HG03060 (cell line): ENCODE data around the gene HBG1.
"Not testable (repeated sequence)": the region's sequence is repeated elsewhere in the genome, so short reads cannot be mapped to it uniquely, and the experiment has no call there.

Experiments used
- ATAC-seq: cut with Tn5 transposase; IDR thresholded peaks from one replicate; pipeline ENCODE4 v1.9.1; 2021; ENCODE audit warnings: low read depth, moderate number of reproducible peaks; ENCODE audit not compliant: unreplicated experiment

HBG1 gene

GRCh38 chr11:5249807-5250396, at the start of gene HBG1:
Gene HBG1 (minus strand): TSS chr11:5249857. CDS start chr11:5249804, 53 bp downstream.
- not testable (repeated sequence) for ATAC-seq

GRCh38 chr11:5298451-5298850, 48.8 kb upstream of the HBG1 start:
- ATAC-seq: no peak

- no peak for ATAC-seq
Observed at GRCh38 chr11:5297721-5298323, 48.2 kb upstream of the HBG1 start.

DNA sequence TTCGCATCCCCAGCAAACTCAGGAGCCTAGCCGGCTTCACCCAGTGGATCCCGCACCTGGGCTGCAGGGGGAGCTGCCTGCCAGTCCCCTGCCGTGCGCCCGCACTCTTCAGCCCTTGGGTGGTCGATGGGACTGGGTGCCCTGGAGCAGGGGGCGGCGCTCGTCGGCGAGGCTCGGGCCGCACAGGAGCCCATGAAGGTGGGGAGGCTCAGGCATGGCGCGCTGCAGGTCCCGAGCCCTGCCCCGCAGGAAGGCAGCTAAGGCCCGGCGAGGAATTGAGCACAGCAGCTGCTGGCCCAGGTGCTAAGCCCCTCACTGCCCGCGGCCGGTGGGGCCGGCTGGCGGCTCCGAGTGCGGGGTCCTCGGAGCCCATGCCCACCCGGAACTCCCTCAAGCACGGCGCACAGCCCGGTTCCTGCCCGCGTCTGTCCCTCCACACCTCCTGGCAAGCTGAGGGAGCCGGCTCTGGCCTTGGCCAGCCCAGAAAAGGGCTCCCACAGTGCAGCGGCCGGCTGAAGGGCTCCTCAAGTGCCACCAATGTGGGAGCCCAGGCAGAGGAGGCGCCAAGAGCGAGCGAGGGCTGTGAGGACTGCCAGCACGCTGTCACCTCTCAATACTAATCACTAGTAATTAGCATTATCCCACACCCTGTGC, 44.8 kb upstream of the HBG1 start:
- ATAC-seq: not testable (repeated sequence)

GRCh38 chr11:5293028-5293427, 43.4 kb upstream of the HBG1 start:
- no peak for ATAC-seq

DNA sequence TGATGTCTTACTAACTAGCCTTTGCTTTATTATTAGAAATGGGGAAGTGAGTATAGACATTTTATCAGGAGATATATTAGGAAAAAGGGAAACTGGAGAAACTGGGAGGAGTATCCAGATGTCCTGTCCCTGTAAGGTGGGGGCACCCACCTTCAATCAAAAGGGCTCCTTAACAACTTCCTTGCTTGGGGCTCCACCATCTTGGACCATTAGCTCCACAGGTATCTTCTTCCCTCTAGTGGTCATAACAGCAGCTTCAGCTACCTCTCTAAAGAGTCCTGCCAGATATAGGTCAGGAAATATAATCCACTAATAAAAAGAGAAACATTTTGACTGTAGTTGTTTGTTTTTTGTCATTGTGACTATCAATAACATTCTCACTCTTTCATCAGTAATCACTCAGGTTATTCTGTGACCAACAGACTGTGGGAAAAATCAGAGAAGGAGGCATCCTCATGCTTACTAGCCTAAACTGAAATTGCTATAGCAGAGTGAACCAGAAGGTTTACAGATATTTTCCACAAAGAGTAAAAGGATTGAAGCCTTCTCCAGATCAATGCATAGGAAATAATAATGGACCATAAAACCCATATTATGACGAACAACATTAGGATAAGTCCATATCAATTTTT, 41.7 kb upstream of the HBG1 start:
- peak; percentile 94 for ATAC-seq

DNA sequence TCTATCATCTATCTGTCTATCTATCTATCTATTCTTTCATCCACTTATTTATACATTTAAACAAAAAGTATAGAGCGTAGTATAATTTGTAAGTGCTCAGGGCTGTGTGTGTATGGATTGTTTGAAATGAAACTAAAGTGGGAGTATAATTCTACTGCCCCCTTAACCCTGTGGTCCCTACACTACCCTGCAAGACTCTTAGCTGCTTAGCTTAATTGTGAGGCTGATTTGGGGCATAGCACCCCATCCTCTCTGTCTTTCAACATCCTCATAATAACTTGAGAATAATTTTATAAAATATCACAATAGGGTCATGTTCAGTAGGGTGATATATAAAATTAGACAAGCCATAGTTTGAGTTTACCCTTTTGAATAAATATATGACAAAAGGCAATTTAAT, 40.4 kb upstream of the HBG1 start:
- no peak for ATAC-seq

GRCh38 chr11:5289696-5290095, 40.0 kb upstream of the HBG1 start:
- no peak for ATAC-seq

DNA sequence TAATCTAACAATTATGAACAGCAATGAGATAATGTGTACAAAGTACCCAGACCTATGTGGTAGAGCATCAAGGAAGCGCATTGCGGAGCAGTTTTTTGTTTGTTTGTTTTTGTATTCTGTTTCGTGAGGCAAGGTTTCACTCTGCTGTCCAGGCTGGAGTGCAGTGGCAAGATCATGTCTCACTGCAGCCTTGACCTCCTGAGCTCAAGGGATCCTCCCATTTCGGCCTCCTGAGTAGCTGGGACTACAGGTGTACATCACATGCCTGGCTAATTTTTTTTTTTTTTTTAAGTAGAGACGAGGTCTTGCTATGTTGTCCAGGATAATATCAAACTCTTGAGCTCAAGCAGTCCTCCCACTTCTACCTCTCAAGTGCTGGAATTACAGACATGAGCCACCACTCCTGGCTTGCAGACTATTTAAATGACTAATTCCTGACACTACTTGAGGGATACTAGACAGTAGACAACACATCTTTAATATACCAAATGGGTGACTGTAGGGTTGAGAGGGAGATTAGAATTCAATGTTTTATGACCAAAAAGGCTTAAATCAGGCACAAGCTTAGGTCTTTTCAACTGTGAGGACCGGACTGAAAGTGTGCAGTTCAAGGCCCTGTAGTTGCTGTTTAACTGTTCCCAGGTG, 39.4 kb upstream of the HBG1 start:
- ATAC-seq: no peak

DNA sequence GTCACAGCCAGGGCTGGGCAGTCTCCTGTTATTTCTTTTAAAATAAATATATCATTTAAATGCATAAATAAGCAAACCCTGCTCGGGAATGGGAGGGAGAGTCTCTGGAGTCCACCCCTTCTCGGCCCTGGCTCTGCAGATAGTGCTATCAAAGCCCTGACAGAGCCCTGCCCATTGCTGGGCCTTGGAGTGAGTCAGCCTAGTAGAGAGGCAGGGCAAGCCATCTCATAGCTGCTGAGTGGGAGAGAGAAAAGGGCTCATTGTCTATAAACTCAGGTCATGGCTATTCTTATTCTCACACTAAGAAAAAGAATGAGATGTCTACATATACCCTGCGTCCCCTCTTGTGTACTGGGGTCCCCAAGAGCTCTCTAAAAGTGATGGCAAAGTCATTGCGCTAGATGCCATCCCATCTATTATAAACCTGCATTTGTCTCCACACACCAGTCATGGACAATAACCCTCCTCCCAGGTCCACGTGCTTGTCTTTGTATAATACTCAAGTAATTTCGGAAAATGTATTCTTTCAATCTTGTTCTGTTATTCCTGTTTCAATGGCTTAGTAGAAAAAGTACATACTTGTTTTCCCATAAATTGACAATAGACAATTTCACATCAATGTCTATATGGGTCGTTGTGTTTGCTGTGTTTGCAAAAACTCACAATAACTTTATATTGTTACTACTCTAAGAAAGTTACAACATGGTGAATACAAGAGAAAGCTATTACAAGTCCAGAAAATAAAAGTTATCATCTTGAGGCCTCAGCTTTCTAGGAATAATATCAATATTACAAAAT, 38.6 kb upstream of the HBG1 start:
- ATAC-seq: no peak

GRCh38 chr11:5286901-5287300, 37.2 kb upstream of the HBG1 start:
- ATAC-seq: no peak

DNA sequence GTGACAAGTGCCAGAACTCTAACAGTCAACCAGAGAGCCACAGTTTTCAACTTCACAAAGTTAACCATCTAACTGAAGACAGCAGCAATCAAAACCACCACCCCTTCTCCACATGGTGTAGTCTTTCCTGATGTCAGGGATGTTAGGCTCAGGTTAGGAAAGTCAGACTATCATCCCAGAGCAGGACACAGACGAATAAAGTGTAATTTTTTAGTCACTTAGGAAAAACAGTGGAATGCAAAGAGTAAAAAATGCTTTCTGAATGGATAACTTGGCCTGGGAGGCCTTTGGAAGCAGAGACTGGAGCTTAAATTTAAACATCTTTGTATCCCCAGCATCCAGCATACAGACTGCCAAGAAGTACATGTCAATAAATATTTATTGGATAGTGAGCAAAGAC, 36.7 kb upstream of the HBG1 start:
- ATAC-seq: no peak

DNA sequence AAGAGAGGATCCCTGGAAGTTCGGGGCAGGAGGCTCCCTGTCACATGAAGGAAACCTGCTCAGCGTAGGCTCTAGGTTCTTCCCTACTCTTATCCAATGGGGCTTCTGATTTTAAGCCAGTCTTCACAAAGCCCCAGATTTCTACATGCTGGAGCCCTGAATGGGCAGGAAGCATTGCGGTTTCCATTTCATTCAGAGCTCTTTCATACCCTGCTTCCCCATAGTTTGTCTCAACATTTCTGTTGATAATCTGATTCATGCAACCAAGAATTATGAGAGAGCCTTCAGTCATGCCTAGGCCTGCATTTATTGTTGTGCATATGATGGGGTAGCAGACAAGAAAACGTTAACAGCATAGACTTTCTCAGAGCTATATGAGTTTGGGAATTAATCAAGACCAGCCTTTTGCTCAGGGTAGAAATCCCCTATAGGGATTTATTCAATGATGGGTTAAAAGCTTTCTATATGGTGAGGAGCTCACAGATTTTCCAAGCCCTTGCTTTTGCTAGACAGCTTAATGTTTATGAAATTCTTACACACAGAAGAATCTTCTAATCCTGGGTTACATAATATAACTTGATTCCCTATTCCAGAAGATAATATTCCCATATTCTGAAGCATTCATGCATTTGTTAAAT, 36.2 kb upstream of the HBG1 start:
- no peak for ATAC-seq

DNA sequence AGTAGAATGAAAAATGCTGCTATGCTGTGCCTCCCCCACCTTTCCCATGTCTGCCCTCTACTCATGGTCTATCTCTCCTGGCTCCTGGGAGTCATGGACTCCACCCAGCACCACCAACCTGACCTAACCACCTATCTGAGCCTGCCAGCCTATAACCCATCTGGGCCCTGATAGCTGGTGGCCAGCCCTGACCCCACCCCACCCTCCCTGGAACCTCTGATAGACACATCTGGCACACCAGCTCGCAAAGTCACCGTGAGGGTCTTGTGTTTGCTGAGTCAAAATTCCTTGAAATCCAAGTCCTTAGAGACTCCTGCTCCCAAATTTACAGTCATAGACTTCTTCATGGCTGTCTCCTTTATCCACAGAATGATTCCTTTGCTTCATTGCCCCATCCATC, 35.0 kb upstream of the HBG1 start:
- ATAC-seq: no peak

DNA sequence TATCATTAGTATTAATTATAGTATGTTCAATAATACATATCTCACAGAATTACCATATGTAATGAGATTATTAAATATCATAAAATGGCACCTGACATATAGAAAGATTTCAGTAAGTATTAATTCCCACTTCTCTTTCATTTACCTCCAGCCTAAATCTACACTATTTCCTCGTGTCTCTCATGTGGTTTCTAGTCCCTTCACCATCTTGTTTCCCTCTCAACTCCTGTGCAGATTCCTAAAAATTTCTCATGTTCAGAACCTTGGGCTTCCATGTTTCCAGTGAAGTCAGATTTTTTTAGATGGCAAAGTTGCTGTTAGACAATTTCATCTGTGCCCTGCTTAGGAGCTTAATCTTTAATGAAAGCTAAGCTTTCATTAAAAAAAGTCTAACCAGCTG, 34.2 kb upstream of the HBG1 start:
- ATAC-seq: no peak

- ATAC-seq: no peak
Observed at GRCh38 chr11:5283086-5283485, 33.4 kb upstream of the HBG1 start.

GRCh38 chr11:5282628-5283027, 33.0 kb upstream of the HBG1 start:
- no peak for ATAC-seq

- ATAC-seq: no peak
Observed at GRCh38 chr11:5281596-5281995, 31.9 kb upstream of the HBG1 start.

DNA sequence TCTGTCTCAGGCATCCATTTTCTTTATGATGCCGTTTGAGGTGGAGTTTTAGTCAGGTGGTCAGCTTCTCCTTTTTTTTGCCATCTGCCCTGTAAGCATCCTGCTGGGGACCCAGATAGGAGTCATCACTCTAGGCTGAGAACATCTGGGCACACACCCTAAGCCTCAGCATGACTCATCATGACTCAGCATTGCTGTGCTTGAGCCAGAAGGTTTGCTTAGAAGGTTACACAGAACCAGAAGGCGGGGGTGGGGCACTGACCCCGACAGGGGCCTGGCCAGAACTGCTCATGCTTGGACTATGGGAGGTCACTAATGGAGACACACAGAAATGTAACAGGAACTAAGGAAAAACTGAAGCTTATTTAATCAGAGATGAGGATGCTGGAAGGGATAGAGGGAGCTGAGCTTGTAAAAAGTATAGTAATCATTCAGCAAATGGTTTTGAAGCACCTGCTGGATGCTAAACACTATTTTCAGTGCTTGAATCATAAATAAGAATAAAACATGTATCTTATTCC, 31.0 kb upstream of the HBG1 start:
- ATAC-seq: peak; percentile 93
